Measurements from ENCODE around the gene KCTD21. TPM values are rescaled to one million over a fixed set of nuclear protein-coding genes. Genes with fewer than 3 reads are reported as not detected.

KCTD21 gene
- total and polyA plus RNA-seq, 10 of the 15 experiments (the other 5 are each of a cell fraction or from before 2014, with no cell fraction given) = 0.63 to 5.4 (median 3.6) TPM

- Histone ChIP-seq H3K79me2 (ENCODE audit: control insufficient read depth, insufficient read depth, low read length) (no peaks in the 10 kb centered on the region), H3K27ac (ENCODE audit: control insufficient read depth, insufficient read depth) (no peak overlapping the region), H4K20me1 (ENCODE audit: control insufficient read depth, insufficient read depth) (no peaks in the 10 kb centered on the region), H3K4me3 (no peak overlapping the region), H3K9ac (ENCODE audit: control insufficient read depth, insufficient read depth, low read length) (no peak overlapping the region), H3K9me3 (replicated peaks; ENCODE audit: control insufficient read depth, insufficient read depth, low read length) (no peaks in the 10 kb centered on the region), H3K4me1 (ENCODE audit: control insufficient read depth, insufficient read depth, low read length) (peaks cover 17% of the 10 kb centered on the region), H3K27me3 (replicated peaks in 1 of 2; ENCODE audit: control insufficient read depth in 2 of 2, insufficient read depth in 2 of 2, low read length in 1 of 2) (no peaks in the 10 kb centered on the region), H3K36me3 (ENCODE audit: control insufficient read depth in 2 of 2, insufficient read depth in 2 of 2, low read length in 1 of 2) (peaks cover 0 to 8% of the 10 kb centered on the region in 2 experiments; a peak in 2 of 4 replicates), H3K4me2 (ENCODE audit: control insufficient read depth, insufficient read depth) (no peak overlapping the region), H2AFZ (ENCODE audit: control insufficient read depth, low read depth, low read length) (no peak overlapping the region)
- ChIA-PET SMC1A (ENCODE audit: uncharacterized antibody, unreplicated experiment) (interaction anchor here (1.5 kb wide), 1 partner anchor 10 kb away, joined by 6 read pairs; no protein-coding TSS in a partner anchor), CTCF (interaction anchor here (1.4 to 1.5 kb wide), 2 partner anchors 10 to 200 kb away, joined by 3 to 6 read pairs; partner anchors contain the start of gene GAB2), POLR2A (no interaction called here), RAD21 (ENCODE audit: unreplicated experiment) (interaction anchor here (1.3 kb wide), 1 partner anchor 10 kb away, joined by 3 read pairs; no protein-coding TSS in a partner anchor)
- ATAC-seq (no peak), DNase-seq (ENCODE audit: low read depth, low spot score) (no peak), FAIRE-seq (no peak)
- intact Hi-C loops (cut with micrococcal nuclease; ENCODE audit: unreplicated experiment) (no loop called here), in situ Hi-C loops (cut with MboI) (no loop called here)
- TF ChIP-seq TCF12 (IDR thresholded peaks at IDR 0.05; ENCODE audit: low read depth, low read length) (no peak), ATF2 (IDR thresholded peaks at IDR 0.05; ENCODE audit: low read length) (no peak)
- BruUV-seq (replicated peaks) = no TSS peak
- WGBS (ENCODE audit: insufficient coverage, insufficient replicate concordance, low lambda C conversion rate, missing lambda C conversion rate) = 89% methylated on average over 14 of the region's 14 CpGs
Observed at GRCh38 chr11:78217650-78218541, 29.5 kb upstream of the KCTD21 start.

- SMC1A ChIA-PET (ENCODE audit: uncharacterized antibody, unreplicated experiment) = no interaction called here
- Histone ChIP-seq H3K27me3 (replicated peaks in 1 of 2; ENCODE audit: control insufficient read depth in 2 of 2, insufficient read depth in 2 of 2, low read length in 1 of 2) (no peaks in the 10 kb centered on the region), H3K36me3 (ENCODE audit: control insufficient read depth in 2 of 2, insufficient read depth in 2 of 2, low read length in 1 of 2) (peaks cover 0 to 6% of the 10 kb centered on the region in 2 experiments; a peak in 2 of 4 replicates), H3K27ac (ENCODE audit: control insufficient read depth, insufficient read depth) (no peak overlapping the region), H3K4me2 (ENCODE audit: control insufficient read depth, insufficient read depth) (no peak overlapping the region), H3K4me3 (no peak overlapping the region), H3K79me2 (ENCODE audit: control insufficient read depth, insufficient read depth, low read length) (no peaks in the 10 kb centered on the region), H3K9me3 (replicated peaks; ENCODE audit: control insufficient read depth, insufficient read depth, low read length) (no peaks in the 10 kb centered on the region), H3K4me1 (ENCODE audit: control insufficient read depth, insufficient read depth, low read length) (peaks cover 15% of the 10 kb centered on the region), H4K20me1 (ENCODE audit: control insufficient read depth, insufficient read depth) (no peaks in the 10 kb centered on the region), H2AFZ (ENCODE audit: control insufficient read depth, low read depth, low read length) (no peak overlapping the region), H3K9ac (ENCODE audit: control insufficient read depth, insufficient read depth, low read length) (no peak overlapping the region)
- POLR2A ChIA-PET = no interaction called here
- ATAC-seq = no peak
- no peak for DNase-seq (ENCODE audit: low read depth, low spot score)
- intact Hi-C loops (cut with micrococcal nuclease; ENCODE audit: unreplicated experiment) (no loop called here), in situ Hi-C loops (cut with MboI) (no loop called here)
- TF ChIP-seq CBX5 (IDR thresholded peaks at IDR 0.05; ENCODE audit: low read depth) (no peak), SMAD1 (IDR thresholded peaks at IDR 0.05; ENCODE audit: low read depth, partially characterized antibody) (no peak), RFX5 (IDR thresholded peaks at IDR 0.05; ENCODE audit: low read depth, low read length) (no peak), ZNF24 (IDR thresholded peaks at IDR 0.05) (no peak)
- no peak for FAIRE-seq
- RAD21 ChIA-PET (ENCODE audit: unreplicated experiment) = no interaction called here
- no TSS peak for BruUV-seq (replicated peaks)
- 96% methylated on average over 5 of the region's 5 CpGs for WGBS (ENCODE audit: insufficient coverage, insufficient replicate concordance, low lambda C conversion rate, missing lambda C conversion rate)
- CTCF ChIA-PET = interaction anchor here (1.0 to 1.4 kb wide), 2 partner anchors 12 to 23 kb away, joined by 3 to 7 read pairs; no protein-coding TSS in a partner anchor
Observed at GRCh38 chr11:78216571-78217287, 28.3 kb upstream of the KCTD21 start.

Data from GM12878 (cell line).